SW 1271 (cell line): ENCODE results near the gene PAN3.

Experiments
- DNase-seq, 2 experiments: peaks; one replicate each; lab custom pipeline; 2025; lab: John Stamatoyannopoulos, UW

PAN3 gene

DNA sequence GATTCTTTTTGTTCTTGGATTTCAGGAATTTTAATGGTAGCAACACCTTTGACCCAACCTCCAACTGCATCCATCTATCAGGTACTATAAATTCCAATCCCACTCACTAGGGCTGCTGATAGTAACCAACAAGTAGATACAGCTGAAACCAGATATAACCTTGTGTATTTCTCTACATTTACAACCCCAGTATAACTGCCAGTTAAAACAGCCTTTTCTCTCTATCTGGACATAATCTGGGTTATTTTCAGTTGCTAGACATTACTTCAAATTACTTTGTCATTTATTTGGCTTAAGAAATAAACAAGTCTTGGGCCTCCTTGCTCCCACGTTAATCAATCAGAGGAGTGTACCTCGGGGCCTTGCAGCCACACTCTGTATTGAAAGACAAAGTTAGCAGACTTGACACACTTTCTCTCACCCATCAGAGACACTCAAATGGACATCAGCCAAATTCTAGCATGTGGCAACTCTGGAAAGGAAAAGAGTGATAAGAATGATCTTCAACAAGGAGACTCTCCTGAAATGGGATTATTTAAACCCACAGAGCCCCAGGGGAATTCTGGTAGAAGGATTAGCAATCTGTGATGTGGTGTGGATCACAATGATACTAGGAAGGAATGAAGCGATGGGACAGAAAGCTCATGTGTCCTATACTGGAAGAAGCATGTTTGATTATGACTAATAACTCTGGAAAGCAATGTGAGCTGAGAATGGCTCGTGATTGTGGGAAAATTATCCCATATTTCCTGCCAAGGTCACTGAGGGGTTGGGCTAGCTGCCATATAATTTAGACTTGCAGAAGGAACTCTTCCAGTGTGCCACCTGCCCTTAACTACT, 199.0 kb downstream of the PAN3 start:
- DNase-seq: no peak

DNA sequence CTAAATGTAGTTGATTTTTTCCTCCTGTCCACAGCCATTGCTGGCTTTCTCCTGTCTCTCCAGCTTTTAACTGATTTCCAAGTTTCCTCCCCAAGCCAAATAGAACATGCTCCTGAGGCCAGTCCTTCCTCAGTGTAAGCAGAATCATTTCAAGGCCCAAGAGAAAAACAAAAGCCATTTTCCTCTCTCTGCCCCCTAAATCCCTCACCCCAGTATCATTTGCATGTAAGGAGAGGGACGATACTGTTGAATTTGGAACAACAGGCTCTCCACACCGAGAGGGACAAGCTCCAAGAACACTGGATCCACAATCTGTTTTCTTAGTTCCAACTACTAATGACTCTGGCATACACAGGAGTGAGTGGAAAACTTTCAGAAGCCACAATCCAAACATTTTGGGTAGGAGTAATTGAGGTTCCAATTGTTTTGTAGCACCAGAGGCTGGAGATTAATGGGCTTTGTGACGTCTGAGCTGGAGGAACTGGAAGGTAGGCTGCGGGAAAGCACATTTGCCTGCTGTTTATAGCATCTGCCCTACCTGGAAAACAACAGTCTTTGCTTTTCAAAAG, 199.7 kb downstream of the PAN3 start:
- no peak for DNase-seq

GRCh38 chr13:28338742-28339141, 200.4 kb downstream of the PAN3 start:
- DNase-seq: no peak

- DNase-seq: no peak
Observed at GRCh38 chr13:28339419-28339818, 201.1 kb downstream of the PAN3 start.

DNA sequence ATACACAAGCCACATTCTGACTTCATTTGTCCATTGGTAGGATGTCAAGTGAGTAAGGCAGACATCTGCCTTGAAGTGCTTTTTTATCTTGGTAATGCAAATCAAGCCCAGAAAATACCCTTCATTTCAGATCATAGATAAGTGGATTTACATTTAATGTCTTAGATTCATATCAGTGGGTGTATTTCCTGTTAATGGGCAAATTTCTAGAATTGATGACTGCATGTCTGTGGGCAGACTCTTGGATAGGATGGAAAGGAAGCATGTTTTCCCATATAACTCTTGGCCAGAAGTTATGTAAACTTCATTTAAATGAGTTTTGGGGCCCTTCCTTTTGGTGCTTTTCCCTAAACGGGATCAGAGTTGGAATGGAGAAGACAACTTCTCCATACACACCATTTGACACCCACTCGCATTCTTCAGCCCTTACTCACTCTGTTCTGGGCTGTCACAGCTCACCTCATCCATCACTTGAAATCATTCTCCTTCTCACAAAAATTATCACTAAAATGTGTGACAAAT, 202.0 kb downstream of the PAN3 start:
- no peak for DNase-seq

DNA sequence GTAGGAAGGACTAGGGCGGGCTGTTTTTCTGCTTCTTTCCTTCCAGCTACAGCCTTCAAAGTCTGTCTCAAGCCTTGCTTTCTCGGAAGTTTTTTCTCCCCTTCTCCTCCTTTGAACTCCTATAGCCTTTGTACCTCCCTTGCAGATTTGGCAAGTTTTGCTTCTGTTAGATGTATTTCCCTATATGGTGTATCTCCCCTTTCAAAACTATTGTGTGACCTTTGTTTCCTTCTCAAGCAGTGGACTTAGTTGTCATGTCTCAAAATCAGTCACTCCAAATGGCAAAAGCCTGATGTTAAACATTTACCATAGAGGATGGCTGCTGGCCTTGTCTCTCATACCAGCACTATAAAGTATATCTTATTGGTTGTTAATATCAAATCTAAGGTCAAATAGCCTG, 203.9 kb downstream of the PAN3 start:
- DNase-seq: no peak

GRCh38 chr13:28344163-28344562, 205.8 kb downstream of the PAN3 start:
- no peak for DNase-seq
